Measurements from ENCODE around the gene UBXN6.

The UBXN6 gene

GRCh38 chr19:4443966-4444764 is 13.4 kb downstream of the UBXN6 start:
- Mint-ChIP-seq H3K9me3 (no peaks in the 10 kb centered on the region), H3K36me3 (ENCODE audit: low read depth) (peaks cover 13% of the 10 kb centered on the region), H3K27ac (no peak overlapping the region), H3K4me1 (ENCODE audit: low read depth) (no peaks in the 10 kb centered on the region), H3K27me3 (ENCODE audit: low read depth) (no peaks in the 10 kb centered on the region), H3K4me3 (no peak overlapping the region)

- Mint-ChIP-seq H3K4me3 (no peak overlapping the region), H3K4me1 (ENCODE audit: low read depth) (no peaks in the 10 kb centered on the region), H3K27me3 (ENCODE audit: low read depth) (no peaks in the 10 kb centered on the region), H3K36me3 (ENCODE audit: low read depth) (peaks cover 9% of the 10 kb centered on the region), H3K27ac (no peak overlapping the region), H3K9me3 (no peaks in the 10 kb centered on the region)
Observed at GRCh38 chr19:4443188-4443587, 14.4 kb downstream of the UBXN6 start.

- no peaks in the 10 kb centered on the region for H3K9me3 Mint-ChIP-seq
- no peaks in the 10 kb centered on the region for H3K27me3 Mint-ChIP-seq (ENCODE audit: low read depth)
- no peaks in the 10 kb centered on the region for H3K4me1 Mint-ChIP-seq (ENCODE audit: low read depth)
- peaks cover 11% of the 10 kb centered on the region for H3K36me3 Mint-ChIP-seq (ENCODE audit: low read depth)
- H3K4me3 Mint-ChIP-seq: no peak overlapping the region
- H3K27ac Mint-ChIP-seq: no peak overlapping the region
Observed at GRCh38 chr19:4442819-4443146, 14.8 kb downstream of the UBXN6 start.

- no peaks in the 10 kb centered on the region for H3K27me3 Mint-ChIP-seq (ENCODE audit: low read depth)
- H3K36me3 Mint-ChIP-seq (ENCODE audit: low read depth): peaks cover 11% of the 10 kb centered on the region
- H3K4me3 Mint-ChIP-seq: no peak overlapping the region
- H3K27ac Mint-ChIP-seq: no peak overlapping the region
- H3K4me1 Mint-ChIP-seq (ENCODE audit: low read depth): no peaks in the 10 kb centered on the region
- no peaks in the 10 kb centered on the region for H3K9me3 Mint-ChIP-seq
Observed at GRCh38 chr19:4441994-4442818, 15.4 kb downstream of the UBXN6 start.

- Mint-ChIP-seq H3K4me3 (no peak overlapping the region), H3K4me1 (ENCODE audit: low read depth) (no peaks in the 10 kb centered on the region), H3K9me3 (no peaks in the 10 kb centered on the region), H3K27ac (no peak overlapping the region), H3K36me3 (ENCODE audit: low read depth) (peaks cover 17% of the 10 kb centered on the region), H3K27me3 (ENCODE audit: low read depth) (no peaks in the 10 kb centered on the region)
Observed at GRCh38 chr19:4439243-4439642, 18.4 kb downstream of the UBXN6 start.

- Mint-ChIP-seq H3K36me3 (ENCODE audit: low read depth) (peaks cover 18% of the 10 kb centered on the region), H3K27me3 (ENCODE audit: low read depth) (no peaks in the 10 kb centered on the region), H3K9me3 (no peaks in the 10 kb centered on the region), H3K27ac (no peak overlapping the region), H3K4me1 (ENCODE audit: low read depth) (no peaks in the 10 kb centered on the region), H3K4me3 (no peak overlapping the region)
Observed at GRCh38 chr19:4437103-4437502, 20.5 kb downstream of the UBXN6 start.

GRCh38 chr19:4436231-4436630 is 21.4 kb downstream of the UBXN6 start:
- peaks cover 18% of the 10 kb centered on the region for H3K36me3 Mint-ChIP-seq (ENCODE audit: low read depth)
- no peaks in the 10 kb centered on the region for H3K9me3 Mint-ChIP-seq
- H3K27me3 Mint-ChIP-seq (ENCODE audit: low read depth): no peaks in the 10 kb centered on the region
- no peak overlapping the region for H3K4me3 Mint-ChIP-seq
- no peak overlapping the region for H3K27ac Mint-ChIP-seq
- no peaks in the 10 kb centered on the region for H3K4me1 Mint-ChIP-seq (ENCODE audit: low read depth)

- peaks cover 25% of the 10 kb centered on the region for H3K36me3 Mint-ChIP-seq (ENCODE audit: low read depth)
- H3K27me3 Mint-ChIP-seq (ENCODE audit: low read depth): no peaks in the 10 kb centered on the region
- H3K27ac Mint-ChIP-seq: no peak overlapping the region
- no peaks in the 10 kb centered on the region for H3K9me3 Mint-ChIP-seq
- peaks cover 1% of the 10 kb centered on the region for H3K4me1 Mint-ChIP-seq (ENCODE audit: low read depth)
- H3K4me3 Mint-ChIP-seq: no peak overlapping the region
Observed at GRCh38 chr19:4434391-4434790, 23.2 kb downstream of the UBXN6 start.

- Mint-ChIP-seq H3K4me1 (ENCODE audit: low read depth) (peaks cover 3% of the 10 kb centered on the region), H3K27ac (no peak overlapping the region), H3K27me3 (ENCODE audit: low read depth) (no peaks in the 10 kb centered on the region), H3K4me3 (no peak overlapping the region), H3K9me3 (no peaks in the 10 kb centered on the region), H3K36me3 (ENCODE audit: low read depth) (peaks cover 28% of the 10 kb centered on the region)
Observed at GRCh38 chr19:4432918-4433506, 24.6 kb downstream of the UBXN6 start.

GRCh38 chr19:4431808-4432674 is 25.6 kb downstream of the UBXN6 start:
- no peak overlapping the region for H3K27ac Mint-ChIP-seq
- peaks cover 28% of the 10 kb centered on the region for H3K36me3 Mint-ChIP-seq (ENCODE audit: low read depth)
- no peak overlapping the region for H3K4me3 Mint-ChIP-seq
- H3K27me3 Mint-ChIP-seq (ENCODE audit: low read depth): no peaks in the 10 kb centered on the region
- no peaks in the 10 kb centered on the region for H3K9me3 Mint-ChIP-seq
- peaks cover 3% of the 10 kb centered on the region for H3K4me1 Mint-ChIP-seq (ENCODE audit: low read depth)

- Mint-ChIP-seq H3K9me3 (no peaks in the 10 kb centered on the region), H3K4me1 (ENCODE audit: low read depth) (peaks cover 3% of the 10 kb centered on the region), H3K36me3 (ENCODE audit: low read depth) (peaks cover 28% of the 10 kb centered on the region), H3K4me3 (no peak overlapping the region), H3K27ac (no peak overlapping the region), H3K27me3 (ENCODE audit: low read depth) (no peaks in the 10 kb centered on the region)
Observed at GRCh38 chr19:4431296-4431695, 26.3 kb downstream of the UBXN6 start.

GRCh38 chr19:4430760-4431159 is 26.8 kb downstream of the UBXN6 start:
- no peak overlapping the region for H3K27ac Mint-ChIP-seq

GRCh38 chr19:4429771-4430171 is 27.8 kb downstream of the UBXN6 start:
- H3K27ac Mint-ChIP-seq: no peak overlapping the region
- no peaks in the 10 kb centered on the region for H3K9me3 Mint-ChIP-seq
- H3K27me3 Mint-ChIP-seq (ENCODE audit: low read depth): no peaks in the 10 kb centered on the region
- H3K4me3 Mint-ChIP-seq: no peak overlapping the region
- H3K4me1 Mint-ChIP-seq (ENCODE audit: low read depth): peaks cover 3% of the 10 kb centered on the region
- H3K36me3 Mint-ChIP-seq (ENCODE audit: low read depth): peaks cover 34% of the 10 kb centered on the region

More at GRCh38 chr19:4430760-4431159, 26.8 kb downstream of the UBXN6 start:
- no peak overlapping the region for H3K4me3 Mint-ChIP-seq
- H3K9me3 Mint-ChIP-seq: no peaks in the 10 kb centered on the region
- H3K4me1 Mint-ChIP-seq (ENCODE audit: low read depth): peaks cover 3% of the 10 kb centered on the region
- peaks cover 31% of the 10 kb centered on the region for H3K36me3 Mint-ChIP-seq (ENCODE audit: low read depth)
- H3K27me3 Mint-ChIP-seq (ENCODE audit: low read depth): no peaks in the 10 kb centered on the region

GRCh38 chr19:4429256-4429655 is 28.3 kb downstream of the UBXN6 start:
- Mint-ChIP-seq H3K27me3 (ENCODE audit: low read depth) (no peaks in the 10 kb centered on the region), H3K27ac (no peak overlapping the region), H3K4me3 (no peak overlapping the region)

More at GRCh38 chr19:4429256-4429655, 28.3 kb downstream of the UBXN6 start:
- Mint-ChIP-seq H3K9me3 (no peaks in the 10 kb centered on the region), H3K36me3 (ENCODE audit: low read depth) (peaks cover 29% of the 10 kb centered on the region), H3K4me1 (ENCODE audit: low read depth) (peaks cover 3% of the 10 kb centered on the region)
